Activated CD8-positive, alpha-beta memory T cell treated with anti-CD3 and anti-CD28 coated beads, Interleukin-2, amount 50 U/mL, for 24 hours (primary cell): ENCODE results near the gene CLCN3.
"Not testable (repeated sequence)": the region's sequence is repeated elsewhere in the genome, so short reads cannot be mapped to it uniquely, and the experiment has no call there.

ENCODE experiments used
- DNase-seq: peaks from one replicate; pipeline ENCODE4 v3.0.0-alpha.2; 2020; ENCODE audit errors: extremely low read depth

Gene CLCN3

DNA sequence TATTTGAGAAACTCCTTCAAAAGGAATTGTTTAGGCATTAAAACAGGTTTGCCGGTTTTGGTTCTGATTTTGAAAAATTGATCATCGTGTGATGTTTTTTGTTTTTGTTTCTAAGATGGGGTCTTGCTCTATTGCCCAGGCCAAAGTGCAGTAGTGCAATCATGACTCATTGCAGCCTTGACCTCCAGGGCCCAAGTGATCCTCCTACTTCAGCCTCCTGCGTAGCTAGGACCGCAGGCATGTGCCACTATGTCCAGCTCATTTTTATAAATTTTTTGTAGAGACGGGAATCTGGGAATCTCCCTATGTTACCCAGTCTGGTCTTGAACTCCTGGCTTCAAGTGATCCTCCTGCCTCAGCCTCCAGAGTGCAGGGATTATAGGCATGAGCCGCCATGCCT lies 35.0 kb downstream of the CLCN3 start:
- no peak for DNase-seq

DNA sequence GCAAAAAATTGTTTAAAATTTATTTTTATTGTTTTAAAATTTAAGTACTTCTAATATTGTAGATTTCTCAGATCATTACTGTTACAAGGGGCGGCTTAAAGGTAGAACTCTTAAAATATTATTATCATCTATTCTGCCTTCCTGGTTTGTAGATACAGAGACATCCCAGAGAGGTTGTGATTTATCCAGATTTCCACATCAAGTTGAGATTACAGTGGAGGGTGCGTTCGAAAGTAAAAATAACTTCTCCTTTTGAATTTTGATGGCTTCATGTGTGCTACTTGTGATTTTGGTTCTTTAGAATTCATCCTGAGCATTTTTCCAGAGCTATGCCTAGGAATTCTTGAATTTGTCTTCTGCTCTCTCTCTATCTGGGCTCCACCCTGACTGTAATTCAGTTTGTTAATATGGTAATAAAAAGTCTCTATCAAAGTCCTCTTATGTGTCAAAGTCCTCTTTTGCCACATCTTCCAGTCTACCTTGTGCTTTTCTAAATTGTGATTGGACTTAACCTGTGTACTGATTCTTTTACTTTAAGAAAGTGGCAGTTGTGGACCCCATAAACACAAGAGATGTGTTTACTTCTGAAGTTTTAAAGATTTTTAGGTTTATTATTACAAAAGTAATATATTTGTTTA lies 37.2 kb downstream of the CLCN3 start:
- DNase-seq: no peak

GRCh38 chr4:169658196-169658595 lies 37.8 kb downstream of the CLCN3 start:
- no peak for DNase-seq

GRCh38 chr4:169658975-169659715 lies 38.8 kb downstream of the CLCN3 start:
- no peak for DNase-seq

DNA sequence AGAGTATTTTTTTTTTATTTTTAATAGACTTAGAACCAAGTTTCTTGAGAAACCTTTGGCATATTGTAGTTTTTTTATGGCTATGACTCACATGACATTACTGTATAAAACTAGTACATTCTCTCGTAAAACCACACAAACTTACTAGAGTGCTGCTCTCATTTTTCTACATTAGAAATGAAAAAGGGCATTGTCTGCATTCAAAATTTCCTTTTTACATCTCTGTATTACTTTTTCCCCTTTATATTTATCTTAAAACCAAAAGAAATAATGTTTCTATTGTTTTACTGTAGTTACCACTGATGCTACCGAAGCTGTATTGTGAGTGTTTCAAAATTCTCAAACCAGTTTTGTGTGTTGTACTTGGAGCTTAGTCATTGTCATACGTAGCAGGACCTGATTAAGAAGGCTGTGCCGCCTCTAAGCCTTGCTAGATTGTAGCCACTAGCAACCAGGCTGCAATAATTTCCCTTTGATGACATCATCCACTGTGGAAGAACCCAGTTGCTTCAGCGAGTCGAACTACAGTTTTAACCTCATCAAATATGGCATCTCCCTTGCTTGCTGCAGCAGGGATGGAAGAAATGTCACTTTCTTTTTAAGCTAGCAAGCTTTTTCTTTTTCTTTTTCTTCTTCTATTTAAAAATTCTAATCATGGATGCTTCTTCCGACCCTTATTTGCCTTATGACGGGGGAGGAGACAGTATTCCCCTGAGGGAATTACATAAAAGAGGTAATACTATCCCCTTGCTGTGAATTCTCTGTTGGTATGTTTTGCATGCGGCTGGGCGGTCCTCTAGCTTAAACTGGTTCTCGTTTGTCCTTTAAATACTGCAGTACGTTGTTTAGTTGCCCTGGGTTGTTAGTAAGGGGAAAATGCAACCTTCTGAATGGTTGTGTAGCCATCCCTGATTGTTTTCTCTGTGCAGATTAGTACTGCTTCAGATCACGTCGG lies 39.6 kb downstream of the CLCN3 start:
- DNase-seq: peak; percentile 45

DNA sequence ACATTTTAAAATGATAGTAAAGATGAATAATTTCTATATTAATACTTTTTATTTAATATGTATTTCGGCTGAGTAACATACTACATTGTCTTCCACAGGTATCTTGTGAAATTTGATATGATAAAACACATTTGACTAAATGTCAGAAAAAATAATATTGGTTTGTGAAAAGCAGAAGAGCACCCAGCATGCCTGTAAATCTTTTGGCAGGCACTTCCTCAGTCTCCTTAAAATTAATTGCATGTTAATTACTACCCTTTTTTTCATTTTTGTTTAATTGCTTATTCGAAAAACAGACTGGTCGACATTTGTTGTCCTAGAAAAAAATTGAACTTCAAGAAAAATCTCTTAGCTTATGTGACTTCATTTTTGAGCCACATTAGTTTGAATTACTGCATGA lies 40.6 kb downstream of the CLCN3 start:
- no peak for DNase-seq

DNA sequence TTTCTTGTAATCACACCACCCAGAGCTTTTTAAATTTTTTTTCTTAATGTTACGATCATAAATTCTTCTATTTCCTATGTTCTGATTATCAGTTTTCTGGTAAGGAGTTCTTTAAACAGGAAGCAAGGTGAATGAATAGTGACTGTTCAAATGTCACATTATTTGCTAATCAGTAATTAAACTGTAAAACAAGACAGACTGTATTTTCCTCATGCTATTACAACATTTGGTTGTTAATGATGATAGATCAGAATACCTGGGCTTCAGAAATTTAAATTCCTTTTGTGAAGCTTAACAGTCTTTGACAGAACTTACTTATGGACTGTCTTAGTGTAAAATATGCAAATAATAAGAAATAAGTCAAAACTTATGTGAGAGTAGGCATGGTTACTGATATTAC lies 41.4 kb downstream of the CLCN3 start:
- no peak for DNase-seq

- no peak for DNase-seq
Measured at GRCh38 chr4:169662206-169662605, 41.8 kb downstream of the CLCN3 start.

GRCh38 chr4:169663402-169663801 lies 43.0 kb downstream of the CLCN3 start:
- DNase-seq: no peak

GRCh38 chr4:169663831-169664230 lies 43.5 kb downstream of the CLCN3 start:
- DNase-seq: no peak

GRCh38 chr4:169664615-169665014 lies 44.2 kb downstream of the CLCN3 start:
- no peak for DNase-seq

DNA sequence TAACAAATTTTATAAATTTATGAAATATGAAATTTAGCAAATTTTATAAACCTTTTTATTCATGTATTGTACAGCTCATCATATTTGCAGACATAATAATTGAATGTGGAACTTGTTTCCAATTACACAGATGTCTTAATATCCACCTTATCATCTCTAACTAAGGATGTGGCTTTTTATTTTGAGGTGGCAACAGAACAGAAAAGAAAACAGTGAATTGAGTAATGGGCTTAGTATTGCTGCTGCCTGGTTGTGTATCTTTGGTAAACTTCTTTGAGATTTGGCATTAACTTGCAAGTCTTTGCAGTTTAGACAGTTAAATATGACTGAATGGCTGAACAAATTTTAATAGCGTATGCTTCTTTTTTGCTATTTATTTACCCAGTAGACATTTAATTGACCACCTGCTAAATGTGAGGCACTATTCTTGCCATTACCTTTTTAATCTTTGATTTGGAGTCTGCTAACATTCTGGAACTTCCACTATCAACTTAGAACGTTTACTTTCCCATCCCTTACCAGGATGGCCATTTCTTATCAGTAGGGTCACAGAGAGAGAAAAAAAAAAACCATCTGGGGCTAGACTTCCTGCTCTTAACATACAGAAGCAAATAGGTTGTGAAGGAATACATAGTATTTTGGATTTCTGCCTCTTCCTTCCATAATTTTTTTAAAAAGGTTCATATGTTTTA lies 44.8 kb downstream of the CLCN3 start:
- DNase-seq: no peak

DNA sequence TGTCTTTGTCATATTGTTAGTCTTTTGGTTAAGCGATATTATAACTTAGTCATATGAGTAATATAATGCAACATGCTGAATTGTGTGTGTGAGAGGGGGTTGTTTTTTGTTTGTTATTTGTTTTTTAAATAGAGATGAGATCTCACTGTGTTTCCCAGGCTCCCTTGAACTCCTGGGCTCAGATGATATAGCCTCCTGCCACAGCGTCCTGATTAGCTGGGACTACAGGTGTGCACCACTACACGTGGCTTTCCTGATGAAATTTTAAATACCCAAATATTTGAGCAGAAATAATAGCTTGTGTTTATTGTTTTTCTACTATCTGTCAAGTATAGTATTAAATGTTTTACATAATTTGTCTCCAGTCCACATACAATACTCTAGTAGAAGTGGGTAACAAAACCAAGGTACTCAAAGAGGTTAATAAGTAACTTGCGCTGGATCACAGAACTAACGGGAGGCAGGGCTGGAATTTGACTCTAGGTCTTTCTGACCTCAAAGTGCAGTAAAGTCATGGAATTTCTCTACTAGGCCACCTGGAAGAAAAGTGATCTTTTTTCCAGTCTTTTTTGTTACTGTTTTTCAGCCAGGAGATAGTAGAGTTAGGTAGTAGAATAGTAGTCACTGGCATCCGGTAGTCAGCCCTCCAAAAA lies 47.8 kb downstream of the CLCN3 start:
- DNase-seq: no peak

DNA sequence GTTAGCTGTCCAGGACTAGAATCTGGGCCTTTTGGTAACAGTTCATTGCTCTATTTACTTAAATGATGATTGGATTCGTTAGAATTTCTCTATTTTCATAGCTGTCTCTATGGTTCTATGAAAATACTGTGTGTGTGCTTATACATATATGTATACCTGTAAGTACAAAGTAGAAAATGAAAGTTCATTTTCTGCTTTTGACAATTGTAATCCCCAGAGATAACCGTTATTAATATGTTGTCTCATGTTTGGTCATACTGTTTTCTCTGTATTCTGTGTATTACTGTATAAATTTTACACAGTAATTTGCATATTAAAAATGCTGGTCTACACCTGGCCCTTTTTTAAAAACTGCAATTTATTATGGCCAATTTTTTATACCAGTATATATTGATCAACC lies 55.4 kb downstream of the CLCN3 start:
- no peak for DNase-seq

DNA sequence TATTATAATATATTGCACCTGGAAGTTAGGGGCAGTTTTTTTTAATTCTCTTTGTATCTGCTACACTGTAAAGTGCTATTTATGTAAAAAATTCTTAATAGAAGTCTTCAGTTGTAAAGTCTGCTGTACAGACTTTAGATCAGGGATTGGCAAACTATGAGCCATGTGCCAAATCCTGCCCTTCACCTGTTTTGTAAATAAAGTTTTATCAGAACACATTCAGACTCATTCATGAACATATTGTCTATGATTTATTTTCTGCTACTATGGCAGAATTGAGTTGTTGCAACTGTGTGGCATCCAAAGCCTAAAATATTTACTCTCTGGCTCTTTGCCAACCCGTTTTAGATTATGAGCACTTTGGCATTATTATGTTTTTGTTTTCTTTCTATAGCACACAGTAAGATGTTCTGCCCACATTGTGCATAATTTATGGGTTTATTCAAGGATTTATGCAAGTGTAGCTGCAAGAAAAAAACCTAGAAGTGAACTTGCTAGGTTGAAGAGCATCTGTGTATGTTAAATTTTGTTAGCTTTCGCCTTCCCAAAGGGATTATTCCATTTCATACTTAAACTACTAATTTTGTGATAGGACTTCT lies 56.9 kb downstream of the CLCN3 start:
- no peak for DNase-seq

GRCh38 chr4:169678486-169678885 lies 58.1 kb downstream of the CLCN3 start:
- DNase-seq: not testable (repeated sequence)

DNA sequence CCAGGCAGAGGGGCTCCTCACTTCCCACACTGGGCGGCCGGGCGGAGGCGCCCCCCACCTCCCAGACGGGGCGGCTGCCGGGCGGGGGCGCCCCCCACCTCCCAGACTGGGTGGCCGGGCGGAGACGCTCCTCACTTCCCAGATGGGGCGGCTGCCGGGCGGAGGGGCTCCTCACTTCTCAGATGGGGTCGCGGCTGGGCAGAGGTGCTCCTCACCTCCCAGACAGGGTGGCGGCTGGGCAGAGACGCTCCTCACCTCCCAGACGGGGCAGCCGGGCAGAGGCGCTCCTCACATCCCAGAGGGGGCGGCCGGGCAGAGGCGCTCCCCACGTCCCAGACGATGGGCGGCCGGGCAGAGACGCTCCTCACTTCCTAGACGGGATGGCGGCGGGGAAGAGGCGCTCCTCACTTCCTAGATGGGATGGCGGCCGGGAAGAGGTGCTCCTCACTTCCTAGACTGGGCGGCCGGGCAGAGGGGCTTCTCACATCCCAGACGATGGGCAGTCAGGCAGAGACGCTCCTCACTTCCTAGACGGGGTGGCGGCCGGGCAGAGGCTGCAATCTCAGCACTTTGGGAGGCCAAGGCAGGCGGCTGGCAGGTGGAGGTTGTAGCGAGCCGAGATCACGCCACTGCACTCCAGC lies 58.7 kb downstream of the CLCN3 start:
- not testable (repeated sequence) for DNase-seq

GRCh38 chr4:169682372-169683047 lies 62.1 kb downstream of the CLCN3 start:
- DNase-seq: no peak

DNA sequence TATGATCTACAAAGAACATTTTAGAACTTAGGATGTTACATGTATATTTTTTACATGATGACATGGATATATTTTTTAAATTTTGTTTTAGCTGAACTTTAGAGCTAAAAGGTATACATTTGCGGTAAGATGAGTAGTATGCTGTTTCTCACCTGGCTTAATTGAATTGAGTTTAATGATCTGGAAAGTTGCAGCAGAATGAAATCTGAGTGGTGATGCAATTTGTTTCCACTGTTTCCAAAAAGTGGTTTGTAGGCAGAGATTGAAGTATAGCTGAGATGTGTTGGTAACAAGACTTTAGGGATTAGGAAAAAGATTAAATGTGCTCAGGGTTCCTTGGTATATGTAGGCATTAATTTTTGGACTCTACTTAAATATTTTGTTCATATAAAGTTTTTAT lies 69.3 kb downstream of the CLCN3 start:
- no peak for DNase-seq

GRCh38 chr4:169690787-169691186 lies 70.4 kb downstream of the CLCN3 start:
- no peak for DNase-seq
